Measurements from ENCODE around the gene CDH4. TPM values are rescaled to one million over a fixed set of nuclear protein-coding genes. Genes with fewer than 3 reads are reported as not detected.

CDH4 gene
- total RNA-seq, 2 experiments from 2014 or later, result not detected

DNA sequence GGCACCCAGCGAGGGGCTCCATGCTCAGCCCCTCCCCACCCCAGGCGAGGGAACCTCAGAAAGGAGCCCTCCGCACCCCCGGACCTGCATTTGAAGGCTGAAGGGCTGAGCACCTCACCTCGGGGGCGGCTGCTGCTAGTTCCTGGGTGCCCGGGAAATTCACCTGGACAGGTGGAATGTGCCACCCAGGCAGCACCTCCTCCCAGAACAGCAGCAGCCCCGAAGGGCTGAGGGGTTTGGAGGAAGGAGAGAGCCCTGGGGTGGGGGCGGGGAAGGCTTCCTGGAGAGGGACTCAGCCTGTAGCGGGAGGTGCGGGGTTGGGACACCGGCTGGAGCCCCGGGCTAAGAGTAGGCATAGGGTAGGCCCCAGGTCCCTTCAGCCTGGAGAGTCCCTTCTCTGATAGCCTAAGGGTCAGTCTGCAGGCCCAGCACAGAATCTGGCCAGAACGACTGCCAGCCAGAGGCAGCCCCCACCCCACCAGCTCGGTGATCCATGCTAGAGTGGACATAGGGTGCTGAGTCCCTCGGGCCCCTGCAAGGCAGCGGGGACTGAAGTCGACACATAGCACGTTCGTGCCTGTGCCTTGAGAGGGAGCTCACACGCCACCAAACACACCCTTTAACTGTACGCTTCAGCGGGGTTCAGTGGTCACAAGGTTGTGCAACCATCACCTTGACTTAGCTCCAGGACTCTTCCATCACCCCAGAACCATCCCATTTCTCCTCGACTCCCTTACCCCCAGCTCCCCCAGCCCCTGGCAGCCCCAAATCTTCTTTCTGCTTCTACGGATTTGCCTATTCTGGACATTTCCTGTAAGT lies 632.7 kb downstream of the CDH4 start:
- no peak overlapping the region for H3K4me2 ChIP-seq (ENCODE audit: low read length)
- no peak overlapping the region for H2AFZ ChIP-seq (ENCODE audit: low read length)
- peaks cover 7% of the 10 kb centered on the region for H3K4me1 ChIP-seq (ENCODE audit: insufficient read depth, low read length, poor library complexity, severe bottlenecking)
- no peak for DNase-seq (ENCODE audit: low spot score)
- no peaks in the 10 kb centered on the region for H3K9me3 ChIP-seq (ENCODE audit: low read length)
- H3K36me3 ChIP-seq (ENCODE audit: insufficient read depth, low read length), result no peaks in the 10 kb centered on the region
- no peaks in the 10 kb centered on the region for H3K9me2 ChIP-seq (ENCODE audit: insufficient read depth, low read length)
- CTCF ChIA-PET (ENCODE audit: unreplicated experiment), result interaction anchor here (0.6 kb wide), 1 partner anchor 463 kb away, joined by 3 read pairs; no protein-coding TSS in a partner anchor
- no peaks in the 10 kb centered on the region for H3K79me2 ChIP-seq (ENCODE audit: insufficient read depth, low read depth, low read length)
- POLR2A ChIA-PET, result no interaction called here
- no peak overlapping the region for H3K4me3 ChIP-seq (ENCODE audit: low read depth, low read length, poor library complexity, severe bottlenecking)
- H4K20me1 ChIP-seq (ENCODE audit: insufficient read depth, low read length), result no peaks in the 10 kb centered on the region
- intact Hi-C loops (cut with micrococcal nuclease; ENCODE audit: unreplicated experiment), result loop anchor here (10.0 kb wide), 1 partner anchor 160 kb away; no protein-coding TSS in a partner anchor
- TF ChIP-seq, protein P1, sequence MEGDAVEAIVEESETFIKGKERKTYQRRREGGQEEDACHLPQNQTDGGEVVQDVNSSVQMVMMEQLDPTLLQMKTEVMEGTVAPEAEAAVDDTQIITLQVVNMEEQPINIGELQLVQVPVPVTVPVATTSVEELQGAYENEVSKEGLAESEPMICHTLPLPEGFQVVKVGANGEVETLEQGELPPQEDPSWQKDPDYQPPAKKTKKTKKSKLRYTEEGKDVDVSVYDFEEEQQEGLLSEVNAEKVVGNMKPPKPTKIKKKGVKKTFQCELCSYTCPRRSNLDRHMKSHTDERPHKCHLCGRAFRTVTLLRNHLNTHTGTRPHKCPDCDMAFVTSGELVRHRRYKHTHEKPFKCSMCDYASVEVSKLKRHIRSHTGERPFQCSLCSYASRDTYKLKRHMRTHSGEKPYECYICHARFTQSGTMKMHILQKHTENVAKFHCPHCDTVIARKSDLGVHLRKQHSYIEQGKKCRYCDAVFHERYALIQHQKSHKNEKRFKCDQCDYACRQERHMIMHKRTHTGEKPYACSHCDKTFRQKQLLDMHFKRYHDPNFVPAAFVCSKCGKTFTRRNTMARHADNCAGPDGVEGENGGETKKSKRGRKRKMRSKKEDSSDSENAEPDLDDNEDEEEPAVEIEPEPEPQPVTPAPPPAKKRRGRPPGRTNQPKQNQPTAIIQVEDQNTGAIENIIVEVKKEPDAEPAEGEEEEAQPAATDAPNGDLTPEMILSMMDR (conservative IDR thresholded peaks at IDR 0.05; ENCODE audit: low read length), result no peak
- no peak for TF ChIP-seq EZH2phosphoT487 (IDR thresholded peaks at IDR 0.05; ENCODE audit: borderline replicate concordance, low read depth, low read length)
- H3K27ac ChIP-seq (ENCODE audit: low read depth, low read length, poor library complexity, severe bottlenecking), result no peak overlapping the region
- no TSS peak for BruUV-seq (replicated peaks)

DNA sequence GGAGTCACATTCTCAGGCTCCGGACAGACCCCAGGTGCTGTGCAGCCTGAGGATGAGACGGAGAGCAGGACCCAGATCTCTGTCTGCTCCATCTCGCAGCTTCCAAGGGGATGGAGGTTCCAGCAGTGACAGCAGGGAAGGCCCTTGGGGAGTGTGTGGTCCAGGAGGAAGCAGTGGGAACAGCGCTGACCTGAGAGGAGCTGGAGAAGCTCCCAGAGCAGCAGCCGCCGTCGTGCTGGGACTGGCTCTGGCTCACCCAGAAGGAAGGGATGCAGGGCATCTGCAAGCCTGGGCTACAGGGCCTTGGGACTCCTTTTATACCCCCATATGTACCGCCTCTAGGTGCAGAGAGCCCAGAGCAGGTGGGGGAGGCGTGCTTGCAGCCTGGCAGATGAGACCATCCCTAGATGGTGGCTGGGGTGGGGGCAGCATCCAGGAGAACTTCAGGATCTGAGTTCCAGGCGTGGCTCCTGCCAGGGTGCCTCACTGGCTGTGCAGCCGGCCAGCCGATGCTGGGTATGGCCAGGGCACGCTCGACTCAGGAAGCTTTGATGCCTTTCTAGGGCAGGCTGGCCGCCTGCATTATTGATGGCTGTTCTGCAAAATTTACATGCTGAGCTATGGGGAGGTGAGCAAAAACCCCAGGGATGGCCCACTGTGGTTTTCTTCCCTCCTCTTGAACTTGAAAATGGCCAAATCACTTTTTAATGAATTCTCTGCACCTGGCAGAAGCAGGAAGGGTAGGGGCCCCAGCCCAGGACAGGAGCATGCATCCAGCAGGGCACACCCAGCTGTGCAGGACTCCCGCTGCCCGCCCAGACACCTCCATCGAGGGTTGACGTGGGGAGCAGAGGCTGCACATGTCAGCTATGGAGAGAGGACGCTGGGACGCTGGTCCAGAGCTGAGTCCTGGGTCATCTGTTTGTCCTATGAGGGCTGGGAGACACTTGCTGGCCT lies 634.0 kb downstream of the CDH4 start:
- BruUV-seq (replicated peaks), result no TSS peak
- Histone ChIP-seq H3K9me2 (ENCODE audit: insufficient read depth, low read length) (no peaks in the 10 kb centered on the region), H3K9me3 (ENCODE audit: low read length) (no peaks in the 10 kb centered on the region), H3K4me2 (ENCODE audit: low read length) (no peak overlapping the region), H3K4me1 (ENCODE audit: insufficient read depth, low read length, poor library complexity, severe bottlenecking) (peaks cover 7% of the 10 kb centered on the region), H3K4me3 (ENCODE audit: low read depth, low read length, poor library complexity, severe bottlenecking) (no peak overlapping the region), H2AFZ (ENCODE audit: low read length) (no peak overlapping the region), H4K20me1 (ENCODE audit: insufficient read depth, low read length) (no peaks in the 10 kb centered on the region), H3K79me2 (ENCODE audit: insufficient read depth, low read depth, low read length) (no peaks in the 10 kb centered on the region), H3K27ac (ENCODE audit: low read depth, low read length, poor library complexity, severe bottlenecking) (no peak overlapping the region), H3K36me3 (ENCODE audit: insufficient read depth, low read length) (no peaks in the 10 kb centered on the region)
- no peak for DNase-seq (ENCODE audit: low spot score)
- intact Hi-C loops (cut with micrococcal nuclease; ENCODE audit: unreplicated experiment), result loop anchor here (10.0 kb wide), 1 partner anchor 161 kb away; no protein-coding TSS in a partner anchor
- POLR2A ChIA-PET, result no interaction called here
- no peak for TF ChIP-seq EZH2phosphoT487 (IDR thresholded peaks at IDR 0.05; ENCODE audit: borderline replicate concordance, low read depth, low read length)
- TF ChIP-seq, protein P1 (conservative IDR thresholded peaks at IDR 0.05; ENCODE audit: low read length), result no peak
- CTCF ChIA-PET (ENCODE audit: unreplicated experiment), result no interaction called here

Data from OCI-LY7 (cell line).